H9 (cell line): ENCODE measurements around the gene NFYC. TPM values are rescaled to one million over a fixed set of nuclear protein-coding genes. Genes with fewer than 3 reads are reported as not detected.
A peak's percentile ranks its signal among the peaks of the same experiment; 100 is the strongest.

ENCODE experiments used
- DNase-seq: peaks from one replicate; pipeline ENCODE4 v3.0.0-alpha.2; 2017
- H2AFZ ChIP-seq: one replicate; pipeline ENCODE4 v1.6.1; 2013; ENCODE audit warnings: mild to moderate bottlenecking, low read length, control low read depth, moderate library complexity
- H2AK5ac ChIP-seq: 2 replicates; pipeline ENCODE4 v1.6.1; 2013; ENCODE audit warnings: low read length, control low read depth, mixed read lengths; ENCODE audit not compliant: insufficient read length
- H2BK120ac ChIP-seq: one replicate; pipeline ENCODE4 v1.6.1; 2013; ENCODE audit warnings: low read depth, mild to moderate bottlenecking, low read length, control low read depth, inconsistent platforms; ENCODE audit not compliant: poor library complexity, severe bottlenecking
- H2BK12ac ChIP-seq: 2 replicates; pipeline ENCODE4 v1.6.1; 2013; ENCODE audit warnings: low read length, control low read depth, mixed read lengths, low read depth; ENCODE audit not compliant: insufficient read length
- H2BK15ac ChIP-seq: 2 replicates; pipeline ENCODE4 v1.6.1; 2013; ENCODE audit warnings: low read depth, low read length, control low read depth
- H2BK20ac ChIP-seq: one replicate; pipeline ENCODE4 v1.6.1; 2013; ENCODE audit warnings: low read depth, mild to moderate bottlenecking, low read length, control low read depth, inconsistent platforms; ENCODE audit not compliant: poor library complexity, severe bottlenecking
- H2BK5ac ChIP-seq: 2 replicates; pipeline ENCODE4 v1.6.1; 2013; ENCODE audit warnings: low read length, control low read depth, mixed read lengths; ENCODE audit not compliant: insufficient read length
- H3K14ac ChIP-seq: 2 replicates; pipeline ENCODE4 v1.6.1; 2013; ENCODE audit warnings: low read length, control low read depth; ENCODE audit not compliant: insufficient read depth
- H3K18ac ChIP-seq: 2 replicates; pipeline ENCODE4 v1.6.1; 2013; ENCODE audit warnings: low read depth, mild to moderate bottlenecking, mixed read lengths, low read length, control low read depth; ENCODE audit not compliant: insufficient read length
- H3K23ac ChIP-seq: 2 replicates; pipeline ENCODE4 v1.6.1; 2013; ENCODE audit warnings: low read length, control low read depth, mixed read lengths, low read depth; ENCODE audit not compliant: insufficient read length
- H3K23me2 ChIP-seq: 2 replicates; pipeline ENCODE4 v1.6.1; 2013; ENCODE audit warnings: low read depth, mild to moderate bottlenecking, mixed read lengths, low read length, control low read depth; ENCODE audit not compliant: insufficient read length, poor library complexity, severe bottlenecking
- H3K27ac ChIP-seq: 2 replicates; pipeline ENCODE4 v1.5.1; 2013; ENCODE audit warnings: low read length, control low read depth, mixed read lengths, low read depth; ENCODE audit not compliant: insufficient read length
- H3K27me3 ChIP-seq: 2 replicates; pipeline ENCODE4 v1.6.1; 2013; ENCODE audit warnings: low read length, control low read depth, inconsistent platforms; ENCODE audit not compliant: insufficient read depth
- H3K4ac ChIP-seq: 2 replicates; pipeline ENCODE4 v1.6.1; 2013; ENCODE audit warnings: low read depth, mild to moderate bottlenecking, control low read depth, inconsistent platforms, low read length, moderate library complexity
- H3K4me1 ChIP-seq: 2 replicates; pipeline ENCODE4 v1.6.1; 2013; ENCODE audit warnings: low read length, control low read depth, inconsistent platforms; ENCODE audit not compliant: insufficient read depth
- H3K4me2 ChIP-seq: 2 replicates; pipeline ENCODE4 v1.6.1; 2013; ENCODE audit warnings: low read length, control low read depth, mixed read lengths; ENCODE audit not compliant: insufficient read length, insufficient read depth
- H3K56ac ChIP-seq: 2 replicates; pipeline ENCODE4 v1.6.1; 2013; ENCODE audit warnings: low read depth, mild to moderate bottlenecking, mixed read lengths, low read length, control low read depth; ENCODE audit not compliant: insufficient read length
- H3K79me1 ChIP-seq: 2 replicates; pipeline ENCODE4 v1.6.1; 2013; ENCODE audit warnings: low read depth, mild to moderate bottlenecking, moderate library complexity, low read length, control low read depth, inconsistent platforms; ENCODE audit not compliant: insufficient read depth, poor library complexity, severe bottlenecking
- H3K79me2 ChIP-seq: 2 replicates; pipeline ENCODE4 v1.6.1; 2013; ENCODE audit warnings: low read length, control low read depth, inconsistent platforms; ENCODE audit not compliant: insufficient read depth
- H3K9ac ChIP-seq: 2 replicates; pipeline ENCODE4 v1.6.1; 2013; ENCODE audit warnings: low read length, control low read depth, mixed read lengths; ENCODE audit not compliant: insufficient read length; ENCODE audit errors: extremely low read depth
- H3K9me3 ChIP-seq: one replicate; pipeline ENCODE4 v1.6.1; 2013; ENCODE audit warnings: low read depth, low read length, inconsistent platforms; ENCODE audit not compliant: control insufficient read depth
- H3T11ph ChIP-seq: one replicate; pipeline ENCODE4 v1.6.1; 2013; ENCODE audit warnings: mild to moderate bottlenecking, low read length, control low read depth, inconsistent platforms
- H4K20me1 ChIP-seq: one replicate; pipeline ENCODE4 v1.6.1; 2013; ENCODE audit not compliant: control insufficient read depth, insufficient read length, insufficient read depth
- H4K5ac ChIP-seq: 2 replicates; pipeline ENCODE4 v1.6.1; 2013; ENCODE audit warnings: low read depth, mild to moderate bottlenecking, mixed read lengths, low read length, control low read depth; ENCODE audit not compliant: insufficient read length
- H4K8ac ChIP-seq: replicated peaks from 2 replicates; pipeline ENCODE4 v1.6.1; 2013; ENCODE audit warnings: low read length, control low read depth, mixed read lengths, low read depth; ENCODE audit not compliant: insufficient read length
- H4K91ac ChIP-seq: 2 replicates; pipeline ENCODE4 v1.6.1; 2013; ENCODE audit warnings: low read depth, mild to moderate bottlenecking, moderate library complexity, mixed read lengths, low read length, control low read depth; ENCODE audit not compliant: insufficient read length
- H3K27ac Mint-ChIP-seq, 3 experiments: 2 replicates in 2 of 3; 3 replicates in 1 of 3; pipeline ENCODE4 v1.8.0; 2020 to 2021; ENCODE audit warnings: mixed read lengths in 3 of 3, mild to moderate bottlenecking in 1 of 3, moderate library complexity in 1 of 3
- H3K27me3 Mint-ChIP-seq: 2 replicates; pipeline ENCODE4 v1.8.0; 2021; ENCODE audit warnings: low read depth, mild to moderate bottlenecking, moderate library complexity, mixed read lengths
- H3K36me3 Mint-ChIP-seq, 3 experiments: 2 replicates in 2 of 3; 3 replicates in 1 of 3; pipeline ENCODE4 v1.8.0; 2020 to 2021; ENCODE audit warnings: low read depth in 3 of 3, mixed read lengths in 3 of 3; ENCODE audit not compliant: insufficient read depth in 1 of 3
- H3K4me1 Mint-ChIP-seq, 2 experiments: 2 replicates each; pipeline ENCODE4 v1.8.0; 2020; ENCODE audit warnings: mixed read lengths in 2 of 2
- H3K4me3 Mint-ChIP-seq, 2 experiments: 2 replicates in 1 of 2; 3 replicates in 1 of 2; pipeline ENCODE4 v1.8.0; 2020 to 2021; ENCODE audit warnings: mild to moderate bottlenecking in 2 of 2, mixed read lengths in 2 of 2, moderate library complexity in 1 of 2
- H3K9me3 Mint-ChIP-seq, 2 experiments: 2 replicates in 1 of 2; 3 replicates in 1 of 2; pipeline ENCODE4 v1.8.0; 2020; ENCODE audit warnings: mild to moderate bottlenecking in 2 of 2, mixed read lengths in 2 of 2, moderate library complexity in 1 of 2
- WGBS: extraction: QIAGEN DNeasy Blood & Tissue Kit; methylation state at CpG from one replicate; pipeline ENCODE4 v1.1.7; 2013; ENCODE audit warnings: missing lambda C conversion rate, low lambda C conversion rate, mixed read lengths; ENCODE audit not compliant: insufficient read length; ENCODE audit errors: extremely low coverage; 5-methylcytosine and 5-hydroxymethylcytosine counted together
- total RNA-seq: library from RNA; stranded (reverse); gene quantifications from 2 replicates; pipeline ENCODE4 v1.2.1, GENCODE V29; 2021
- TF ChIP-seq, protein P1 (sequence below): fragments of 200-600 bp; sonication (generic); conservative IDR thresholded peaks from 3 replicates; pipeline ENCODE4 v1.8.0; 2021; ENCODE audit warnings: antibody characterized with exemption, mild to moderate bottlenecking

The NFYC gene
- total RNA-seq, 1 experiment from 2014 or later = 54.7 TPM

- Histone ChIP-seq H2BK15ac (no peak overlapping the region), H3K9ac (no peak overlapping the region), H3K27ac (no peak overlapping the region), H4K8ac (no peak overlapping the region), H4K5ac (no peak overlapping the region), H3K23ac (no peak overlapping the region), H2AK5ac (no peak overlapping the region), H2BK5ac (no peak overlapping the region), H4K20me1 (no peaks in the 10 kb centered on the region), H3K27me3 (no peaks in the 10 kb centered on the region), H2BK120ac (no peak overlapping the region), H3K23me2 (no peaks in the 10 kb centered on the region), H3K18ac (no peak overlapping the region), H3K9me3 (no peaks in the 10 kb centered on the region), H3K56ac (no peak overlapping the region), H3K4me1 (peaks cover 2% of the 10 kb centered on the region; the same call in 1 of the 2 replicates), H3K79me2 (no peaks in the 10 kb centered on the region), H3T11ph (no peak overlapping the region), H3K14ac (no peak overlapping the region), H3K79me1 (no peaks in the 10 kb centered on the region), H3K4me2 (peak overlapping the region; percentile 8), H4K91ac (no peak overlapping the region), H2AFZ (no peak overlapping the region), H2BK12ac (no peak overlapping the region), H3K4ac (no peak overlapping the region), H2BK20ac (no peak overlapping the region)
- H3K27ac Mint-ChIP-seq = no peak overlapping the region; a peak in 1 of 7 replicates
- no peaks in the 10 kb centered on the region for H3K9me3 Mint-ChIP-seq
- peaks cover 11% of the 10 kb centered on the region for H3K27me3 Mint-ChIP-seq
- no peaks in the 10 kb centered on the region for H3K36me3 Mint-ChIP-seq
- H3K4me1 Mint-ChIP-seq = peaks cover 6 to 20% of the 10 kb centered on the region in 2 experiments
- TF ChIP-seq, protein P1, sequence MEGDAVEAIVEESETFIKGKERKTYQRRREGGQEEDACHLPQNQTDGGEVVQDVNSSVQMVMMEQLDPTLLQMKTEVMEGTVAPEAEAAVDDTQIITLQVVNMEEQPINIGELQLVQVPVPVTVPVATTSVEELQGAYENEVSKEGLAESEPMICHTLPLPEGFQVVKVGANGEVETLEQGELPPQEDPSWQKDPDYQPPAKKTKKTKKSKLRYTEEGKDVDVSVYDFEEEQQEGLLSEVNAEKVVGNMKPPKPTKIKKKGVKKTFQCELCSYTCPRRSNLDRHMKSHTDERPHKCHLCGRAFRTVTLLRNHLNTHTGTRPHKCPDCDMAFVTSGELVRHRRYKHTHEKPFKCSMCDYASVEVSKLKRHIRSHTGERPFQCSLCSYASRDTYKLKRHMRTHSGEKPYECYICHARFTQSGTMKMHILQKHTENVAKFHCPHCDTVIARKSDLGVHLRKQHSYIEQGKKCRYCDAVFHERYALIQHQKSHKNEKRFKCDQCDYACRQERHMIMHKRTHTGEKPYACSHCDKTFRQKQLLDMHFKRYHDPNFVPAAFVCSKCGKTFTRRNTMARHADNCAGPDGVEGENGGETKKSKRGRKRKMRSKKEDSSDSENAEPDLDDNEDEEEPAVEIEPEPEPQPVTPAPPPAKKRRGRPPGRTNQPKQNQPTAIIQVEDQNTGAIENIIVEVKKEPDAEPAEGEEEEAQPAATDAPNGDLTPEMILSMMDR = peak; percentile 96
- no CpG with 5 or more reads among the region's 21 CpGs for WGBS
- peak overlapping the region; percentile 44 to 67; a peak in 3 of 5 replicates for H3K4me3 Mint-ChIP-seq
- peak; percentile 84 for DNase-seq
These were observed 22.6 kb upstream of the NFYC start for GRCh38 chr1:40668769-40669525.
